ENCODE results near the gene RDH8. TPM values are rescaled to one million over a fixed set of nuclear protein-coding genes. Genes with fewer than 3 reads are reported as not detected.

The RDH8 gene, protein sequence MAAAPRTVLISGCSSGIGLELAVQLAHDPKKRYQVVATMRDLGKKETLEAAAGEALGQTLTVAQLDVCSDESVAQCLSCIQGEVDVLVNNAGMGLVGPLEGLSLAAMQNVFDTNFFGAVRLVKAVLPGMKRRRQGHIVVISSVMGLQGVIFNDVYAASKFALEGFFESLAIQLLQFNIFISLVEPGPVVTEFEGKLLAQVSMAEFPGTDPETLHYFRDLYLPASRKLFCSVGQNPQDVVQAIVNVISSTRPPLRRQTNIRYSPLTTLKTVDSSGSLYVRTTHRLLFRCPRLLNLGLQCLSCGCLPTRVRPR
- not detected for total RNA-seq
- polyA plus RNA-seq: not detected

DNA sequence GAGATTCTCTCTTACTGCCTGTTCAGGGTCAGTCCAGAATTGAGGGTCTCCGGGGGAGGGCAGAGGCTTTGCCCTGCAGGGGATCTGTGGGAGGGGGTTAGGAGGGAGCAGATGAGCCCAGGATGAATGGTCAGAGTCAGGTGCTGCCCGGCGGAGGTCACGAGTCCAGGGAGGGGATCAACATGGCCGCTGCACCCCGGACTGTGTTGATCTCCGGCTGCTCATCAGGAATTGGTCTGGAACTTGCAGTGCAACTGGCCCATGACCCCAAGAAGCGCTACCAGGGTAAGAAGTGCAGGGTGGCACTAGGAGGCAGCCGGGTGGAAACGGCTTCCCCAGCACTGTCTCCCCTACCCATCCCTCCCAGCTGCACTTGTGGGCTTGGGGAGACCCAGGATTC lies at the start of gene RDH8:
Gene RDH8, plus strand, starts transcription at position 168 of the 400 bp plus-strand sequence. Its CDS starts 15 bp downstream, at position 183.
- WGBS, 2 donors: 60 to 70% methylated on average over 10 of the region's 10 CpGs
- no peaks in the 10 kb centered on the region for H3K9me3 ChIP-seq
- TF ChIP-seq POLR2A (IDR thresholded peaks at IDR 0.05): no peak
- H3K27me3 ChIP-seq: peaks cover 19 to 74% (median 41%) of the 10 kb centered on the region in 3 donors
- intact Hi-C loops (cut with DNase I): no loop called here
- no peak within 1 kb of the TSS for H3K27ac ChIP-seq
- DNase-seq: no peak
- H3K4me3 ChIP-seq: no peak within 1 kb of the TSS
- H3K4me1 ChIP-seq: peaks cover 0 to 25% (median 7%) of the 10 kb centered on the region in 4 donors
- H3K36me3 ChIP-seq: no peaks in the 10 kb centered on the region

GRCh38 chr19:9966024-9966423 lies 47.3 kb upstream of the RDH8 start:
- Histone ChIP-seq H3K36me3 (peaks cover 0 to 10% (median 0%) of the 10 kb centered on the region in 4 donors), H3K4me1 (no peaks in the 10 kb centered on the region), H3K27ac (no peak overlapping the region), H3K27me3 (peaks cover 0 to 46% (median 7%) of the 10 kb centered on the region in 3 donors), H3K9me3 (no peaks in the 10 kb centered on the region), H3K4me3 (no peak overlapping the region)
- no peak for TF ChIP-seq EP300 (IDR thresholded peaks at IDR 0.05)
- no peak for TF ChIP-seq POLR2AphosphoS5 (IDR thresholded peaks at IDR 0.05)
- no peak for TF ChIP-seq POLR2A (IDR thresholded peaks at IDR 0.05)
- TF ChIP-seq, protein P1, sequence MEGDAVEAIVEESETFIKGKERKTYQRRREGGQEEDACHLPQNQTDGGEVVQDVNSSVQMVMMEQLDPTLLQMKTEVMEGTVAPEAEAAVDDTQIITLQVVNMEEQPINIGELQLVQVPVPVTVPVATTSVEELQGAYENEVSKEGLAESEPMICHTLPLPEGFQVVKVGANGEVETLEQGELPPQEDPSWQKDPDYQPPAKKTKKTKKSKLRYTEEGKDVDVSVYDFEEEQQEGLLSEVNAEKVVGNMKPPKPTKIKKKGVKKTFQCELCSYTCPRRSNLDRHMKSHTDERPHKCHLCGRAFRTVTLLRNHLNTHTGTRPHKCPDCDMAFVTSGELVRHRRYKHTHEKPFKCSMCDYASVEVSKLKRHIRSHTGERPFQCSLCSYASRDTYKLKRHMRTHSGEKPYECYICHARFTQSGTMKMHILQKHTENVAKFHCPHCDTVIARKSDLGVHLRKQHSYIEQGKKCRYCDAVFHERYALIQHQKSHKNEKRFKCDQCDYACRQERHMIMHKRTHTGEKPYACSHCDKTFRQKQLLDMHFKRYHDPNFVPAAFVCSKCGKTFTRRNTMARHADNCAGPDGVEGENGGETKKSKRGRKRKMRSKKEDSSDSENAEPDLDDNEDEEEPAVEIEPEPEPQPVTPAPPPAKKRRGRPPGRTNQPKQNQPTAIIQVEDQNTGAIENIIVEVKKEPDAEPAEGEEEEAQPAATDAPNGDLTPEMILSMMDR (IDR thresholded peaks at IDR 0.05): no peak
- intact Hi-C loops (cut with DNase I): no loop called here
- 45% methylated on average over 14 of the region's 14 CpGs for WGBS, 2 donors
- no peak for DNase-seq

DNA sequence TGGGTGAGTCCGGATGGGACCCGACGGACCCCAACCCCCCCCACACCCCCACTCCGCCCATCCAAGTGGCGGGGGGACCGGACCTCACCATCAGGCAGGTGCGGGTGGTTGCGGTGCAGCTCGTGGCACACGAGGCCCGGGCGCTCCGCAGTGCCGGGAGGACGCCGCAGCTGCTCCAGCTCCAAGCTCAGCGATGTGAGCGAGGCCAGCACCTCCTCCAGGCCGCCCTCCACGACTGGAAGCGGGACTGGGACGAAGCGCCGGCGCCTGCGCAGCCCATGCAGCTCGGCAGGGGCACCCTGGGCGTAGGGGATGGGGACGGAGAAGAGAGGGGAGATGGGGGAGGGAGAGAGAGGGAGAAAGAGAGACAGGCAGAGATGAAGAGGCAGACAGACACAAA lies 46.8 kb upstream of the RDH8 start:
- TF ChIP-seq EP300 (IDR thresholded peaks at IDR 0.05): no peak
- TF ChIP-seq, protein P1 (IDR thresholded peaks at IDR 0.05): no peak
- no peak for TF ChIP-seq POLR2A (IDR thresholded peaks at IDR 0.05)
- no peak for TF ChIP-seq POLR2AphosphoS5 (IDR thresholded peaks at IDR 0.05)
- WGBS, 2 donors: 17 to 21% methylated on average over 29 of the region's 29 CpGs
- no peaks in the 10 kb centered on the region for H3K9me3 ChIP-seq
- peaks cover 0 to 10% (median 0%) of the 10 kb centered on the region in 4 donors for H3K36me3 ChIP-seq
- intact Hi-C loops (cut with DNase I): no loop called here
- H3K4me1 ChIP-seq: no peaks in the 10 kb centered on the region
- no peak overlapping the region for H3K27ac ChIP-seq
- peaks cover 0 to 45% (median 7%) of the 10 kb centered on the region in 3 donors for H3K27me3 ChIP-seq
- DNase-seq: no peak
- H3K4me3 ChIP-seq: no peak overlapping the region

- Histone ChIP-seq H3K27me3 (peaks cover 0 to 45% (median 7%) of the 10 kb centered on the region in 3 donors), H3K27ac (no peak overlapping the region)
These were observed 46.0 kb upstream of the RDH8 start for GRCh38 chr19:9967326-9967725.

More at GRCh38 chr19:9967326-9967725, 46.0 kb upstream of the RDH8 start:
- no peak for DNase-seq
- Histone ChIP-seq H3K36me3 (peaks cover 0 to 10% (median 0%) of the 10 kb centered on the region in 4 donors), H3K4me1 (no peaks in the 10 kb centered on the region), H3K4me3 (no peak overlapping the region), H3K9me3 (no peaks in the 10 kb centered on the region)
- TF ChIP-seq, protein P1 (IDR thresholded peaks at IDR 0.05): no peak
- no peak for TF ChIP-seq POLR2A (IDR thresholded peaks at IDR 0.05)
- TF ChIP-seq POLR2AphosphoS5 (IDR thresholded peaks at IDR 0.05): no peak
- TF ChIP-seq EP300 (IDR thresholded peaks at IDR 0.05): no peak
- intact Hi-C loops (cut with DNase I): no loop called here
- 52 to 58% methylated on average over 4 of the region's 4 CpGs for WGBS, 2 donors
